ENCODE results near the gene DCAF10. TPM values are rescaled to one million over a fixed set of nuclear protein-coding genes. Genes with fewer than 3 reads are reported as not detected.

Gene DCAF10
- total RNA-seq, 1 donor from 2014 or later: 14.5 TPM

DNA sequence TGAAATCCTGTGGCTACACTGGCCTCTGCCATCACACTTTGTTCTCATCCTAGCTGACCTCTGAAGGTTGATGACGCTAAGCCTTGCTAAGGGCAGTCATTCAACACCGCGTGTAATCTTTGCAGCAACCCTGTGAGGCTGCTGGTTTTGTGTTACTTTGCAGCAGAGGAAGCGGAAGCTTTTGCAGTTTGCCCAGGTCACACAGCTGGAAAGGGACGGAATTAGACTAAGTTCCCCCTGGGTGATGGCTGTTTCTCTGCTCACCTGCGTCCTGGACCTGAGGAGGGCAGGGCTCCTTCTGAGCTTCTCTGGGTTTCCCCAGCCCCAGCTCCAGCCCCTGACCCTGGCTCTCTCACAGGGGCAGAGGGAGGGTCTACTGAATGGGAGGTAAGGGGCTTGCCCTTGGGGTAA lies 110.7 kb downstream of the DCAF10 start:
- intact Hi-C loops (cut with micrococcal nuclease): no loop called here
- no peak overlapping the region for H3K27ac Mint-ChIP-seq
- peaks cover 5% of the 10 kb centered on the region for H3K4me1 Mint-ChIP-seq
- no peaks in the 10 kb centered on the region for H3K36me3 Mint-ChIP-seq (ENCODE audit: low read depth)
- no peak for DNase-seq
- no peaks in the 10 kb centered on the region for H3K9me3 Mint-ChIP-seq
- peaks cover 3% of the 10 kb centered on the region for H3K27me3 Mint-ChIP-seq
- H3K4me3 Mint-ChIP-seq: no peak overlapping the region

- H3K4me1 Mint-ChIP-seq: peaks cover 5% of the 10 kb centered on the region
- intact Hi-C loops (cut with micrococcal nuclease): loop anchor here (1.0 to 2.0 kb wide), 5 partner anchors 19 to 450 kb away; partner anchors contain the start of gene SHB
- H3K27me3 Mint-ChIP-seq: no peaks in the 10 kb centered on the region
- no peaks in the 10 kb centered on the region for H3K36me3 Mint-ChIP-seq (ENCODE audit: low read depth)
- no peaks in the 10 kb centered on the region for H3K9me3 Mint-ChIP-seq
- H3K27ac Mint-ChIP-seq: no peak overlapping the region
- peak; percentile 95 for DNase-seq
- H3K4me3 Mint-ChIP-seq: no peak overlapping the region
Observed at GRCh38 chr9:37913480-37914153, 113.0 kb downstream of the DCAF10 start.

DNA sequence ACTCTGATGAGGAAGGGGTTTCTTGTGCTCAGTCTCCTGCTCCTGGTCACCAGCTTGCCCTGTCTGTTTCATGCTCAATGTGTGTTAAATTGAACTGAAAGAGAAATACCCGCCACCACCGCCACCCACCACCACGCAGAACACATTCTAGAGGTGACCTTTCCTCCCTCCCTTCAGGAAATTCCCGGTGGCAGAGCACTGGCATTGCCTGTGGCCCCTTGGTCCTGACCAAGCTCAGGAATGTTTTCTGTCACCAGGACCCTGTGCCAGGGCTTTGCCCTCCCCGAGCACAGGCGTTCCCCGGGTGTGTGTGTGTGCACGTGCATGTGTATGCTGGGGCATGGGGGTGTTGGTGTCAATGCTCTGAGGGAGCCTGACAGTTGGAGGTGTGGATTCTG lies 113.6 kb downstream of the DCAF10 start:
- no peaks in the 10 kb centered on the region for H3K9me3 Mint-ChIP-seq
- intact Hi-C loops (cut with micrococcal nuclease): no loop called here
- peaks cover 3% of the 10 kb centered on the region for H3K4me1 Mint-ChIP-seq
- DNase-seq: no peak
- H3K4me3 Mint-ChIP-seq: no peak overlapping the region
- H3K27ac Mint-ChIP-seq: no peak overlapping the region
- H3K27me3 Mint-ChIP-seq: no peaks in the 10 kb centered on the region
- no peaks in the 10 kb centered on the region for H3K36me3 Mint-ChIP-seq (ENCODE audit: low read depth)

- Mint-ChIP-seq H3K9me3 (no peaks in the 10 kb centered on the region), H3K4me3 (no peak overlapping the region), H3K4me1 (peaks cover 3% of the 10 kb centered on the region), H3K27me3 (no peaks in the 10 kb centered on the region), H3K27ac (no peak overlapping the region), H3K36me3 (ENCODE audit: low read depth) (no peaks in the 10 kb centered on the region)
- no peak for DNase-seq
- intact Hi-C loops (cut with micrococcal nuclease): no loop called here
Observed at GRCh38 chr9:37914701-37915358, 114.2 kb downstream of the DCAF10 start.

DNA sequence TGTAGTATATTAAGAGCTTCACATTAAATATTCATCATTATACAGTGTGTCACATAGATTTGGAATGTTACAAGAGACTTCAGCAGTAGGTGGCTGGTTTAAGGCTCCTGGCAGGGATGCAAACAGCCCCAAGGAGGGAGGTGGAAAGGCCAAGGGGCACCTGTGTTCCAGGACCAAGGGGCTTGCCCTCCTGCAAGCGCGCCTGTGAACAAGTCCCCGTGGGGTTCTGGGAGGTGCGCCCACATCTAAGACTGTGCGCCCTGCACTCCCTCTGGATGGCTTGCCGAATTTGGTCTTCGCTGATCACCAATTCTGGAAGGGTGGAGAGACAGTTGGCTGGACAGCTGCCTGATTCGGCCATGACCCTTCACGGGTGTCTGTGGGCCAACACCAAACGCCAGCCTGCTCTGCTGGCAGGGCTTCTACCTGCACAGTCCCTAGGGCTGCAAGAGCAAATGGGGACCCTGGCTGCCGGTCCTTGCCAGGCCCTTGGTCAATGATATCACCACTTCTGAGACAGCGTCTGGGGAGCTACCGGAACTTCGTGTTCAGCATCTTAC lies 115.4 kb downstream of the DCAF10 start:
- Mint-ChIP-seq H3K4me1 (peaks cover 3% of the 10 kb centered on the region), H3K36me3 (ENCODE audit: low read depth) (no peaks in the 10 kb centered on the region), H3K27ac (no peak overlapping the region), H3K4me3 (no peak overlapping the region), H3K27me3 (no peaks in the 10 kb centered on the region), H3K9me3 (no peaks in the 10 kb centered on the region)
- no peak for DNase-seq
- intact Hi-C loops (cut with micrococcal nuclease): no loop called here

GRCh38 chr9:37916471-37917312 lies 116.1 kb downstream of the DCAF10 start:
- intact Hi-C loops (cut with micrococcal nuclease): no loop called here
- H3K9me3 Mint-ChIP-seq: no peaks in the 10 kb centered on the region
- no peak overlapping the region for H3K27ac Mint-ChIP-seq
- no peak for DNase-seq
- no peak overlapping the region for H3K4me3 Mint-ChIP-seq
- H3K4me1 Mint-ChIP-seq: peaks cover 3% of the 10 kb centered on the region
- no peaks in the 10 kb centered on the region for H3K36me3 Mint-ChIP-seq (ENCODE audit: low read depth)
- H3K27me3 Mint-ChIP-seq: no peaks in the 10 kb centered on the region

Other genes with a start within 250 kb of the DCAF10 start
- 1.9 and 2.7 TPM in 2 replicates for gene FBXO10, start 224.4 kb upstream of the DCAF10 start, total RNA-seq
- gene TOMM5, start 208.2 kb upstream of the DCAF10 start, total RNA-seq: 186 and 193 TPM in 2 replicates
- gene FRMPD1, start 149.8 kb upstream of the DCAF10 start, total RNA-seq: not detected in 2 replicates
- gene TRMT10B, start 47.0 kb upstream of the DCAF10 start, total RNA-seq: 12.4 and 13.2 TPM in 2 replicates
- 104 and 109 TPM in 2 replicates for gene EXOSC3, start 15.7 kb upstream of the DCAF10 start, total RNA-seq
- gene SLC25A51, start 103.3 kb downstream of the DCAF10 start, total RNA-seq: 32.0 and 33.3 TPM in 2 replicates

Measured in activated CD4-positive, alpha-beta T cell treated with anti-CD3 and anti-CD28 coated beads, Interleukin-2, amount 10 ng/mL, durations not matched to agents 24 days and 14 days (primary cell).